GM18502 (cell line): ENCODE measurements around the gene CAMK1D.
"Not testable (repeated sequence)": the region's sequence is repeated elsewhere in the genome, so short reads cannot be mapped to it uniquely, and the experiment has no call there.

Source experiments
- ATAC-seq: cut with Tn5 transposase; IDR thresholded peaks from one replicate; pipeline ENCODE4 v1.9.1; 2021; ENCODE audit warnings: mild to moderate bottlenecking; ENCODE audit not compliant: unreplicated experiment, poor library complexity

Gene CAMK1D

DNA sequence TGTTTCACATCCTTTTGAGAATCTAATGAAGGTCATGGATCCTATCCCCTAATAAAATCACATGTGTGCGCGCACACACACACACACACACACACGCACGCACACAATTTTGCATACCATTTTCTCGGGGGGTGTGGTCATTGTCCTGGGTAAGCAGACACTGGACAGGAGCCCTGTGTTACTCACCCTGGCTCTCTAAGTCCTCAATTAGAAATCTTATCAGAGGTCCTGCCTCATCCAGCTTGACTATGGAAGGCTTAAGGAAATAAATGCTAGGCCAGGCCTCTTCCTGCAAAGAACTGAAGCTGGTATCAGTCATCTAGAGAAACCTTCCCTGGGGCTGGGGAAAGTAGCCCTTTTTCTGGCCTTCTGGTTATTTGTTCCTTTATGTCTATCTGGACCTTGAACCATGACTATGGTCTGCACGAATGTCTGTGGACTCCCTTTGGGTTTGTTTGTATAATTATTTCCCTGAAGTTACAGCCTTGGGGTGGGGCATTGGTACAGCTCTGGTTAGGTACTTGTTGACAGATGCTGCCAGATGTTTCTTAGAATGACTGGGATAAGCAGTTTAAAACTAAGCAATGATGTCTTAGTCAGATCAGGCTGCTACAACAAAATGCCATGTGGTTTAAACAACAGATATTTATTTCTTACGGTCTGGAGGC is 443.7 kb downstream of the CAMK1D start:
- ATAC-seq, result no peak

DNA sequence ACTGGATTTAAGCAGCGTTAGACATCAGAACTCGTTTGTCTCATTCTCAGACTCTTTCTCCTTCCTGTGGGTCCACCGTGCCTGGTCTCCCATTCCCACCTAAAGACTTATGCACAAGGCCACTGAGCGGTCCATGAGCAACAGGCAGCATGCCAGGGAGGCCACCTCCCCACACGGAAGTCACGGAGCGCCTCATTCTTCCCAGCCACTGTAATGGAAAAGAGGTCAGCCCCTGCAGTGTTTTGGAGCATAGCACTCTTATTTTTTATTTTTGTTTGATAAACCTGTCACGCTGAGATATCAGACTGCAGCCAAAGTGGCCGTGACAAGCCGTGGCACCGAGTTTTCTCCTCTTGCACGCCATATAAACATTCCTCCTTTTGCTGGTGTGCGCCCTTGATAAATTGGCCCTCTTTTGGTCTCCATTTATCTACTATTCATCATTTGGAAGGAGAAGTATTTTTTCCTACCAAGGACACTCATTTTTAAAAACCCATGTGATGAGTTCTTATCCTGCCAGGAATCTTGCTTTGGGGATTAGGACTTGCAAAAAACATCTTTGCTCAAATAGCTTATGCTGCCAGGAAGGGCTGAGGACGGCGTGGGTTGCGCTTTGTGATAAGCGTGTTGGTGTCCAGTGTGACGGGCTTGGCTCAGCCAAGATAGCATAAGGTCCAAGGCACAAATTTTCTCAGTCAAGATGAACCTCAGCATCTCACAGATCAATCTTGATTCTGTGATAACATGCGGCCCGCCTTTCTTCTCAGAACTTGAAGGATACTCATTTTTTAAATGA is 446.2 kb downstream of the CAMK1D start:
- ATAC-seq, result no peak

DNA sequence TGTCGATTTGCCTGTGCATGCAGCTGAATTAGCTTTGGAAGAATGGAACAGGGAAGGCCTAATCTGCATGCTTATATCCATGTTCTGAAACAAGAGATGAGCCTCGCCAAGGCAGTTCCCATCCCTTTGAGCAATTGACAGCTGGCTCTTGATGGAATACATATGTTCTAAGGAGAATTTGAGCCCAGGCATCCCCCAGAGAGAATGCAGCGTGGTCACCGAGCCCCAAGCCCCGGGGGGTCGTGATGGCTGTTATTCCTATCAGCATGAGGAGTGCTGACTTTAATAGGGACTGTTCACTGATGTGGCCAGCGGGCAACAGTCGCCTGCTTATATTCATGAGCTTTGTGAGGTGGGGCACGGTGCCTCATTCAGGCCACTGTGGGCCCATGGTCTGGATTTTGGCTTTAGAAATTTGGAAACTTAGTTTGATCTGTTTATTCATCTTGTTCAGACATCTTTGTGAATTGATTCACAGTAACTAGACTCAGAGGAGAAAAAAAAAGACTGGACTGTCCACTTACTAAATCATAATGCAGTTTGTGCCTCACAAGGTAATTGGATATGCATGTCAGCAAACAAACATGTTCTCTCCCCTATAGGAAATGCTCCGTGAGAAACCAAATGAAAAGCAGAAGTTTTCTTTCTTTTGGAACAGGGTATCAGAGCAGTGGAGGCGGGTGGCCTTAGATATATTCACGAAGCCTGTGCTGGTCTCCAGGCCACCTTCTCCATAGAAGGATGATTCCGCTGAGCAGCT is 447.2 kb downstream of the CAMK1D start:
- ATAC-seq, result no peak

DNA sequence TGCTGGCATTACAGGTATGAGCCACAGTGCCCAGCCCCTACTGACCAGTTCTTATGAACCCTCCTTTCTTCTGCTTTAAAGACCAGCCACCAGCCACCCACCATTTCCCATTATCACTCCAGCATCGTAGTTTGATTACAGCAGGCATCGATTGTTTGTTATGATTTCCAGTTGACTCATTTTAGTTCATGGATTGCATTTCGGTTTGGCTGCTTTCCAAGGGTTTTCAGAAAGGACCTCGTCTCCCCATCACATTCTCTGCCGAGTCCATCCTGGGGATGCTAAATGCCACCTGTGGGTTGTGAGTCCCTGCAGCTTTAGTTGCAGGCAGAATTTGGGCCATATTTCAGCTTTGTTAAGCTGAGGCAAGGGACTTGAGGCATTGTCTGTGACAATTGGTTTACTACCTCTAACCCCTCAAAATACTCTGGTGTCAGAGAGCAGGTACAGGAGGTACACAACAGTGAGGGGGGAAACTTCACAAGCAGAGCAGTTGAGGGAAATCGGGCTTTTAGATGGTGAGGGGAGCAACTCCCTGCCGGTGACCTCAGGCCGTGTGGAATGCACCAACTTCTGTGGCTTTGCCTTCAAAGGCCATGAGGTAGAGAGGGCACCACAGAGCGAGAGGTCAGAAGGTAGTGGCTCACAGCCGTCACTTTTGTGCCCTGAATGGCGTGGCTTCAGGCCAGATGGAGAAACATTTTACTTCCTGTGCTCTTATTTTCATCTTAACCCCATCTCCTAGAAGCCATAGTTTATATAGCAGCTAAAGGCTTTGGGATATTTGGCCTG is 448.3 kb downstream of the CAMK1D start:
- no peak for ATAC-seq

DNA sequence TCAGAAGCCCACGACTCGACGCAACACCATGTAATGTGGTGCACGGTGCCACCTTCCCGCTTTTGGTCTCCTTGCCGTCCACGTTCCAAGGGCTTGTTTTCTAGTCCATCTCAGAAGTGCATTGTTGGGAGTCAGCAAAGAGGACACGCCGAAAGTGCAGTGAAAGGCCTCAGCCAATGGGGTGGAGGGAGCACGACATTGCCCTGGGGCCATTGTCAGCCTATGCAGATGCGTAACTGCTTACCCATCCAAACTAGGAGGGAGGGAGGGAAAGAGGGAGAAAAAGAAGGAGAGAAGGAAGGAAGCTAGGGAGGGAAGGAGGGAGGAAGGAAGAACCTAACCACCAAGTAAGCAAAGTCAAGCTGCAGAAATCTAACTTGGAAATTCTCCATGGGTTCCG is 449.8 kb downstream of the CAMK1D start:
- ATAC-seq, result no peak

DNA sequence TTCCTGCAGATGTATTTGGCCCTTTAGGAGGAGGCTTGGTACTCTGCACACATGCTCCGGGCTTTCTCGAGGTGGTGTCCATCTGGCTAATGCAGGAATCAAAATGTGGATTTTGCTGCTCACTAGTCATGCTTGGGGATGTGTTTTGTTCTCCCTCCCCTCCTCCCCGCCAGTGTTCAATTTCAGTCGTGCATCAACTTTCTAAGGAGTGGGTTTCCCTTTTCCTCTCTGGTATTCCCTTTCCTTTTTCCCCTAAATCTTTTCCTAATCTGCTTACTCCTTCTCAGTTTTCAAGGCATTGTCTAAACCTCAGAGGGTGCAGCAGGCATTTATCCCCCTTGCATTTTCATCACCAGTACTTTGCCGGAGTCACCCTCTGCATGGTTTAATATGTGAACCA is 450.4 kb downstream of the CAMK1D start:
- no peak for ATAC-seq

DNA sequence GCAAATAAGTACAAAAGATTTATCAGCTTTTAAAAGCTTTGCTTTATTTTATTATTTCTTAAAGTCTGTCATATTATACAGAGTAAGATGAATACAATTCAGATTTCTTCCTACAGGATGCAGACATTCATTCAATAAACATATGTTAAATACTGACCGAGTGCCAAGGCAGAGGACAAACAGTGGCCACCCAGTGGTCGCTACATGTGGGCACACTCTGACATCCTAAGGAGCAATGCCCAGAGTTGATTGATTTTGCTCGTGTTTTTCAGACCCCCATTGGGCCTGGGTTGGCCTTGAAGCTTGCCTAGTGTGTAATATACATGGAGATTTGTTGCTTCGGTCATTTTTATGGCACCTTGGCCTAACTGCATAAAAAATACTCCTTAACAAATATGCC is 451.0 kb downstream of the CAMK1D start:
- ATAC-seq, result no peak

DNA sequence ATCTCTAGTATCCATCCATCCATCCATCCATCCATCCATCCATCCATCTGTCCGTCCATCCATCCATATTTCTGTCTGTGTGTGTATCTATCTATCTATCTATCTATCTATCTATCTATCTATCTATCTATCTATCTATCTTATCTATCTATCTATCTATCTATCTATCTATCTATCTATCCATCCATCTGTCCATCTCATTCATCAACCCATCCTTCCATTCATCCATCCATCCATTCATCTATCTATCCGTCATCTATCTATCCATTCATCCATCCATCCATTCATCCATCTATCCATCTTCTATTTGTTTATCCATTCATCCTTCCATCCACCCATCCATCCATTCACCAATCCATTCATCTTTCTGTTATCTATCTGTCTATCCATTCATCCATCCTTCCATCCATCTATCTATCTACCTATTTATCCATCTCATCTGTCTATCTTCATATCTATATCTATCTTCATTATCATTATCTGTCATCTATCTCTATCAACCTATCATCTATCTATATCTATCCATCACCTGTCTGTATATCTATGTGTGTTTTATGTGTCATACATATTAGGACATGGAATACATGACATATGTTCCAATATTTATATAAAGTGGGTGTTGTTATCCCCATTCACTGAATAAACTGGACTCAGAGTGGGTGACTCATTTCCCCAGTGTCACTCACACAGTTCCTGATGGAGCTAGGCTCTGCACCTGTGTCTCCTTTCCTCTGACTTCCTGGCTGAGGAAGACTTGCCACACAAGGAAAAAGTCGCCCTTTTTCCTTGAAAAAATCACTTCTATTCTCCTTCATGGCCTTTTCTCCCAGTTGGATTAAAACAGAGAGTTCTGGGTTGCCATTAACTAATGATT is 452.1 kb downstream of the CAMK1D start:
- ATAC-seq, result no peak

DNA sequence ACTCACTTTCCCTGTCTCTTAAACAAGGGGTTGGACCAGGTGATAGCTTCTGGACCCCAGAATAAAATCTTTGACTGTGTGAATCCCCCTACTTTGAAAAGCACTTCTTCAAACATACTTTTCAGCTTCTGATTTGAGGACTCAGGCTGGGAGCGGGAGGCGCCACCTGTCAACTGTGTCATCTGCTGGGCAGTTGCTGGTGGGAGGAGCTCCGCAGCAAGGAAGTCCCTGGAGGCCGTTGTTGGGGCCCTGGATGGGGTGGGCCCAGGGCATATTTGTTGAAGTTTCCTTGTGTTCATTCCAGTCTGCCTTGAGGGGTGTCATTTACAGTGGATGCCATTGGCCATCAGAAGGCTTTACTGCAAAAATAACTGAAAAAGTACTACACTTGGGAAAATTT is 454.4 kb downstream of the CAMK1D start:
- no peak for ATAC-seq

DNA sequence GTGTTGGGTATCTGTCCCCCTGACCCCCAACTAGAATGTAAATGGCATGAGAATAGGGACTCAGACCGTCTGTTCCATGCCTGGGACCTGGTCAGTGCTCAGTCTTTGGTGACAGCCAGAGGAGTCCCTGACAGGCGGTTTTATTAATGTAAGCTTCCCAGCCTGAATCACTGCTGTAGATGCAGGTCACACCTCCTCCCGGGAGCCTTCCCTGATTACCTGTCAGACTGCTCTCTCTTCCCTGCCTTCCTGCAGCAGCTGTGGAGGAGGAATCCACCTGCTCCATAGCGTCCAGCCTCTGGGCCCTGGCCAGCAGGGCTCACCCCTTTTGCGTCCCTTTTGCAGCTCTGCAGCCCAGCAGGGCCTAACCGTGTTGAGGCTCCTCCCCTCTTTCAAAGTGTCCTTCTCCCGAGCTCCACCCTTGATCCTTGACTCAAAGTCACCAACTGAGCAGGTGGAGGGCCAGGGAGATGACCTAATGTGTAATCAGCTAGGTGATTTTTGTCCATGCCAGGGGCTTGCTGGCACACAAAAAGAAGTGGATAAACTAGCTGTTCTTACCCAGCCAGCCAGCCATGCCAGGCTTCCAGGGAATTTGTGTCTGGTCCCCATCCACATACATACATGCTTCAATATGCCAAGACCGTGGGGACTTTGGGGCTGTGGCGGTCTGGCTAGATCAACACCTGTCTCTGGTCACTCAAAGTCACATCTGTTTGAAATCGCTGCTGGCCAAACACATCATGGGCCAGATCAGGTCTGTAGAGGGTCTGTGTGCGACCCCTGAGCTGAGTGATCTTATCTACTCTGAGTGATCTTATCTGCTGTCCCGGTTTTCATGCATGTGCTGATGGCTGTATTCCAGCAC is 457.1 kb downstream of the CAMK1D start:
- no peak for ATAC-seq

DNA sequence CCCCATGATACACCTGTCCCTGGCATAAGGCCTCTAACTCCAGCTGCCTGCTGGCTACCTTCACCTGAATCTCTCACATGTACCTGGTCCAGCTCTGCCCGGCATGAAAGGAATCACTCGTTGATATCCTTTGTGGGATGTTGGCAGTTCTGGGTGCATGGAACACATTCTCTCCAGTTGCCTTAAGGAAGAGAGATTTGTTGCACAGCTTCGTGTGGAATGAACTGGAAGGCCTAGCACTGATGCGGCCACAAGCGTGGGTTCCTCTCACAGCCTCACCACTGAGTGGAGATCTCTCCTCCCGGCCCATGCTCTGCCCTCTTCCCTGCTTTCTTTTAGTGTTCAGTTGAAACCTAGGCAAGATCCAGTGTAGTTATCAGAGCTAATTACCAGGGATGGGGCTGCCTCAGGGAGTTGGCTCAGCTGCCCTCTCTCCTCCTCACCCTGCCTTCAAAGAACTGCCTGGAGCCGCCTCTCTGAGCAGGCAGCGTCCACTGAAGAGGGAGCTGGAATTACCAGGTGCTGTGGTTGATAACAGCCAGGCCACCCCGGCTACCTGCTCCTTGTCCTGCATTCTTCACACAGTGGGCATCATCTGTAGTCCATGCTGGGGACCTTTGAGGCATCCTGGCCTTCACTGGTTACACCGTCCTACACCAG is 457.9 kb downstream of the CAMK1D start:
- no peak for ATAC-seq

DNA sequence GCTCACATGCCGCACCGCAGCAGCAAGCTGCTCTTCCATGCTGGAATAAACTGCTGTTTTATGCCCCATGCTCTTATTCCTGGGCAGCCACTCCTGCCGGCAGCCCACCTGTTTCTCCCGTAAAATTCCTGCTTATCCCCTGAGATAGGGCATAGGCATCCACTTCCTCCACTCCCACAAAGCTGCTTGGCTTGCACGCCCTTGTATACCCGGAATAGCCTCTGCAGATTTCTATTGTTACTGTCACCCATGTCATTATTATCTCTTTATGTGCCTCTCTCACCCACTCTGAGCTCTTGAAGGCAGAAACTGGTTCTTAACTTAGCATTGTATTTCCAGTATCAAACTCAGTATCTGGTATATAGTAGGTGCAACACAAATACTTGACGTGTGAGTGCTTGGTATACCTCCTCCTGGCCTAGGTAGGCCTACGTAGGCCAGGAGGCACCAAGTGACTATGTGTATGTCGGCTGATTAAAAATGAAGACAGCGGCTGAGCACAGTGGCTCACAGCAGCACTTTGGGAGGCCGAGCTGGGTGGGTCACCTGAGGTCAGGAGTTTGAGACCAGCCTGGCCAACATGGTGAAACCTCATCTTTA is 458.8 kb downstream of the CAMK1D start:
- ATAC-seq, result no peak

DNA sequence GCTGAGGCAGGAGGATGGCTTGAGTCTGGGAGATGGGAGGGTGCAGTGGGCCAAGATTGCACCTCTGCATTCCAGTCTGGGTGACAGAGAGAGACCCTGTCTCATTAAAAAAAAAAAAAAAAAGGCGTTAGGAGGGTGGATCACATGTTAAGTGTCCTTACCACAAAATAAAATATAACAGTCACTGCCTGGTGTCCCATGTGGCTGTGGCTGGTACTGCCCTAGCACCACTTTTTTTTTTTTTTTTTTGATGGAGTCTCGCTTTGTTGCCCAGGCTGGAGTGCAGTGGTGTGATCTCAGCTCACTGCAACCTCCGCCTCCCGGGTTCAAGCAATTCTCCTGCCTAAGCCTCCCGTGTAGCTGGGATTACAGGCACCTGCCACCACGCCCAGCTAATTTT is 460.7 kb downstream of the CAMK1D start:
- ATAC-seq, result not testable (repeated sequence)

DNA sequence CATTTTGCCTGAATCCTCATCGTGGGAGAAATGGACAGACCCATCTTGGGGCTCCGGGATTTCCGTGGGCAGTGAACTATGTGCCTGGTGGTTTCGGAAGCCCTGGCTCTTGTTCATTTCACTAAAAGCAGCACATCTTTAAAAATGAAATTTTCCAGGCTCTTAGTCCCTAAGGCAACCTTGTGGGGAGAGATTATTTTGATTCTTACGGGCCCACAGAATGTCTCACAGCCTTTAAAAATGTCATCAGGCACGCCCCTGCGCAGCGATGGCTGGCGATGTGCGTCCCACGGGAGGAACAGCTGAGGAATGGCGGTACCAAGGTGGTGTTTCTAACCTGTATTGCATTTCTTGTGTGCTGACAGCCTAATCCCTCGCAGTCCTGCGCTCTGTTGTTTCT is 462.5 kb downstream of the CAMK1D start:
- no peak for ATAC-seq

DNA sequence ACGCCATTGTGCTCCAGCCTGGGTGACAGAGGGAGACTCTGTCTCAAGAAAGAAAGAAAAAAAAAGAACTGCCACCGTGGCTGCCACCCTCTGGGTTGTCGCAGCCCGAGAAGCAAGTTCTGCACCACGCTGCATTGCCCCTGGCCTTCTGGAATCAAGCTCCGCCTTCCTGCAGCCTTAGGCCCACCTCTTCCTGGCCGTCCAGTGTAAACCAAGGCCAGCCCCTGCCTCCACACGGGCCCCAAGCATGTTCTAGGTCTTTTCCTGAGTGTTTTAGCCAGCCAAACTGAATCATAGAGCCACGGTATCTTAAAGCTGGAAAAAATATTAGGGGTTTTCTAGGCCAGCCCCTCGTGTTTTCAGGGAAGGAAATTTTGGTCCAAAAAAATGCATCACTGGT is 463.2 kb downstream of the CAMK1D start:
- ATAC-seq, result no peak

DNA sequence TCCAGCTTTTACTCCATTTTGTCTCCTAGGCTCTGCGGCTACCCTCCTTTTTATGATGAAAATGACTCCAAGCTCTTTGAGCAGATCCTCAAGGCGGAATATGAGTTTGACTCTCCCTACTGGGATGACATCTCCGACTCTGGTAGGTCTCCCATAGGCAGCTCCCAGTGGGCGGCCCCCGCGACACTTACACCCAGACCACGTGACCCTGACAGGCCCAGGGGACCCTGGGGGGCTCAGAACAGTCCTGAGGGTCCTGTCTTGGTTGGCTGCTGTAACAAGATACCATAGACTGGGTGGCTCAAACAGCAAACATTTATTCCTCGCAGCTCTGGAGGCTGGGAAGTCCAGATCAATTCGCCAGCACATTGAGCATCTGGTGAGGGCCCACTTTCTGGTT is 464.8 kb downstream of the CAMK1D start:
- ATAC-seq, result no peak

DNA sequence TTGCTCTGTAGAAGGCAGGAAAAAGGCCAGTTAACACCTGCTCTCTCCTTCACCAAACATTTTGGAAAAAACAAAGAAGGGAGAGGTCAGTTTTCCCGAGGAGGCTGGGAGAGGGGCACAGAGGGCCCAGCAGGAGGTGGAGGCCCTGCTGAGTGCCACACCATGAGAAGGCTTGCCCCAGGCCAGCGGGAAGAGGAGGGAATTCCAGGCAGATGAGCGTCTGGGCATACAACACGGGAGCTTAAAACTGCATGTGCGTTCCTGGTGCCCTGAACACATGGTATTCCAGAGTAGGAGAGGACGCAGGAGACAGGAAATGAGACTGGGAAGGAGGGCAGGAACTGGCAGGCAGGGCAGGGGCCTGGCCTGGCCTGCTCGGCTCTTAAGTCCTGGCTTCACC is 469.7 kb downstream of the CAMK1D start:
- ATAC-seq, result no peak

DNA sequence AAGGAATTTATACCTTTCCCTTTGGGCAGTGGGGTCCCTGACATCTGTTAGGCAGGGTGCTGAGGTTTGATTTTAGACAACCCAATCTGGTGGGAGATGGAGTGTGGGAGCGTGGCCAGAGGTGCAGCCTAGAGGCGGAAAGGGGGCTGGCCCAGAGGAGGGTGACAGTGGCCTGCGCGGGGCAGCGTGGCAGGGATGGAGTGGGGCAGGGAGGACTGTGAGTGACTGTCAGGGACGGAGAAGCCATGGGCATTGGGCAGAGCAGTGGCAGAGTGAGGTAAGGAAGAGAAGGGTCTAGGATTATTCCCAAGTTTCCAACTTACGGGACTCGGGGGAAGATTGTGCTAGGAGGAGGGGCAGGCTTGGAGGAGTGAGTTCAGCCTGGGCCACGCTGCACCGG is 470.3 kb downstream of the CAMK1D start:
- no peak for ATAC-seq
